Common myeloid progenitor, CD34-positive (primary cell): Measurements from ENCODE around the gene PCDH19.

Experiments
- CTCF ChIA-PET: fragments of 350-600 bp; sonication (Branson Sonifier 250); formaldehyde crosslinking; loops from one replicate; lab custom pipeline; 2021; ENCODE audit warnings: antibody characterized with exemption; lab: Charles Lee
- POLR2A ChIA-PET: fragments of 350-600 bp; sonication (Branson Sonifier 250); formaldehyde crosslinking; loops from one replicate; lab custom pipeline; 2021; ENCODE audit warnings: antibody characterized with exemption; lab: Charles Lee
- DNase-seq, 3 donors: peaks; one replicate each; pipeline versions ENCODE4 v3.0.0 to v3.0.0-alpha.2; 2013
- H3K27ac ChIP-seq, 2 experiments: 1 replicate in 1 of 2; 2 replicates in 1 of 2; pipeline ENCODE4 v1.7.0; 2013; ENCODE audit warnings: inconsistent platforms in 2 of 2, low read length in 2 of 2, mild to moderate bottlenecking in 2 of 2, low read depth in 1 of 2, moderate library complexity in 1 of 2; ENCODE audit not compliant: severe bottlenecking in 2 of 2, insufficient read depth in 1 of 2, poor library complexity in 1 of 2
- H3K27me3 ChIP-seq, 5 experiments: replicated peaks in 2 of 5; 1 replicate in 3 of 5; 2 replicates in 2 of 5; pipeline versions ENCODE4 v1.6.1 to v1.7.0; 2013; ENCODE audit warnings: low read length in 4 of 5, mild to moderate bottlenecking in 2 of 5, moderate library complexity in 2 of 5, inconsistent platforms in 1 of 5; ENCODE audit not compliant: insufficient read depth in 5 of 5, control insufficient read depth in 4 of 5
- H3K36me3 ChIP-seq, 4 experiments: 1 replicate in 2 of 4; 2 replicates in 2 of 4; pipeline versions ENCODE4 v1.6.1 to v1.7.0; 2013; ENCODE audit warnings: low read length in 3 of 4, control low read depth in 1 of 4, mild to moderate bottlenecking in 1 of 4; ENCODE audit not compliant: control insufficient read depth in 4 of 4, insufficient read depth in 4 of 4
- H3K4me1 ChIP-seq, 4 experiments: 1 replicate in 3 of 4; 2 replicates in 1 of 4; pipeline versions ENCODE4 v1.6.1 to v1.7.1; 2013; ENCODE audit warnings: low read length in 3 of 4, mild to moderate bottlenecking in 3 of 4, control low read depth in 1 of 4, inconsistent platforms in 1 of 4, moderate library complexity in 1 of 4; ENCODE audit not compliant: control insufficient read depth in 4 of 4, insufficient read depth in 4 of 4; ENCODE audit errors: control extremely low read depth in 1 of 4
- H3K4me3 ChIP-seq, 7 experiments: 1 replicate in 4 of 7; 2 replicates in 3 of 7; pipeline versions ENCODE4 v1.5.1 to v1.7.0; 2013; ENCODE audit warnings: mild to moderate bottlenecking in 7 of 7, low read length in 6 of 7, moderate library complexity in 6 of 7, inconsistent platforms in 2 of 7, low read depth in 2 of 7, control low read depth in 1 of 7; ENCODE audit not compliant: insufficient read depth in 4 of 7, control insufficient read depth in 1 of 7; ENCODE audit errors: extremely low read depth in 1 of 7
- H3K9me3 ChIP-seq, 5 experiments: 1 replicate in 4 of 5; 2 replicates in 1 of 5; pipeline versions ENCODE4 v1.6.1 to v1.7.1; 2013; ENCODE audit warnings: low read length in 4 of 5, mild to moderate bottlenecking in 2 of 5, inconsistent platforms in 1 of 5, low read depth in 1 of 5, moderate library complexity in 1 of 5; ENCODE audit not compliant: control insufficient read depth in 4 of 5, insufficient read depth in 2 of 5; ENCODE audit errors: control extremely low read depth in 1 of 5
- WGBS: methylation state at CpG from one replicate; pipeline ENCODE4 v1.1.5; 2013; ENCODE audit not compliant: insufficient coverage; 5-methylcytosine and 5-hydroxymethylcytosine counted together

The PCDH19 gene

GRCh38 chrX:100297728-100298127 is 112.3 kb downstream of the PCDH19 start:
- H3K36me3 ChIP-seq = no peaks in the 10 kb centered on the region
- no peak overlapping the region for H3K4me3 ChIP-seq
- no CpG with 5 or more reads among the region's 1 CpG for WGBS
- ChIA-PET CTCF (no interaction called here), POLR2A (no interaction called here)
- no peaks in the 10 kb centered on the region for H3K4me1 ChIP-seq
- no peak overlapping the region for H3K27ac ChIP-seq
- no peaks in the 10 kb centered on the region for H3K9me3 ChIP-seq
- H3K27me3 ChIP-seq = peaks cover 0 to 3% (median 0%) of the 10 kb centered on the region in 5 experiments
- DNase-seq = no peak

GRCh38 chrX:100296183-100296753 is 113.8 kb downstream of the PCDH19 start:
- 76% methylated on average over 21 of the region's 21 CpGs for WGBS
- DNase-seq = no peak
- CTCF ChIA-PET = no interaction called here

GRCh38 chrX:100294965-100295364 is 115.1 kb downstream of the PCDH19 start:
- Histone ChIP-seq H3K4me3 (no peak overlapping the region), H3K36me3 (no peaks in the 10 kb centered on the region), H3K27ac (no peak overlapping the region), H3K9me3 (no peaks in the 10 kb centered on the region), H3K27me3 (peaks cover 0 to 3% (median 0%) of the 10 kb centered on the region in 5 experiments), H3K4me1 (no peaks in the 10 kb centered on the region)
- no peak for DNase-seq
- 100% methylated on average over 1 of the region's 4 CpGs for WGBS
- ChIA-PET CTCF (no interaction called here), POLR2A (no interaction called here)

More at GRCh38 chrX:100296183-100296753, 113.8 kb downstream of the PCDH19 start:
- no peak overlapping the region for H3K4me3 ChIP-seq
- H3K9me3 ChIP-seq = no peaks in the 10 kb centered on the region
- H3K27ac ChIP-seq = no peak overlapping the region
- no peaks in the 10 kb centered on the region for H3K4me1 ChIP-seq
- H3K36me3 ChIP-seq = no peaks in the 10 kb centered on the region
- POLR2A ChIA-PET = no interaction called here
- H3K27me3 ChIP-seq = peaks cover 0 to 3% (median 0%) of the 10 kb centered on the region in 5 experiments

- no peak for DNase-seq
- Histone ChIP-seq H3K27me3 (peaks cover 0 to 3% (median 0%) of the 10 kb centered on the region in 5 experiments), H3K9me3 (no peaks in the 10 kb centered on the region), H3K27ac (no peak overlapping the region), H3K4me1 (no peaks in the 10 kb centered on the region), H3K4me3 (no peak overlapping the region), H3K36me3 (no peaks in the 10 kb centered on the region)
- ChIA-PET CTCF (no interaction called here), POLR2A (no interaction called here)
Observed at GRCh38 chrX:100289066-100289558, 121.0 kb downstream of the PCDH19 start.

- H3K4me1 ChIP-seq = no peaks in the 10 kb centered on the region
- DNase-seq = no peak
- no peaks in the 10 kb centered on the region for H3K9me3 ChIP-seq
- ChIA-PET CTCF (no interaction called here), POLR2A (no interaction called here)
- H3K4me3 ChIP-seq = no peak overlapping the region
- H3K27ac ChIP-seq = no peak overlapping the region
- 83% methylated on average over 1 of the region's 1 CpG for WGBS
- H3K27me3 ChIP-seq = no peaks in the 10 kb centered on the region
- H3K36me3 ChIP-seq = no peaks in the 10 kb centered on the region
Observed at GRCh38 chrX:100277231-100277630, 132.8 kb downstream of the PCDH19 start.

- POLR2A ChIA-PET = no interaction called here
- WGBS = 100% methylated on average over 1 of the region's 3 CpGs
Observed at GRCh38 chrX:100274916-100275315, 135.2 kb downstream of the PCDH19 start.

GRCh38 chrX:100265179-100265578 is 144.9 kb downstream of the PCDH19 start:
- no peak overlapping the region for H3K27ac ChIP-seq
- no peaks in the 10 kb centered on the region for H3K9me3 ChIP-seq
- POLR2A ChIA-PET = no interaction called here
- no peak for DNase-seq
- CTCF ChIA-PET = no interaction called here
- H3K27me3 ChIP-seq = no peaks in the 10 kb centered on the region
- H3K36me3 ChIP-seq = no peaks in the 10 kb centered on the region
- H3K4me3 ChIP-seq = no peak overlapping the region
- no peaks in the 10 kb centered on the region for H3K4me1 ChIP-seq

More at GRCh38 chrX:100274916-100275315, 135.2 kb downstream of the PCDH19 start:
- DNase-seq = no peak
- Histone ChIP-seq H3K4me1 (no peaks in the 10 kb centered on the region), H3K9me3 (no peaks in the 10 kb centered on the region), H3K27ac (no peak overlapping the region), H3K27me3 (no peaks in the 10 kb centered on the region), H3K4me3 (no peak overlapping the region), H3K36me3 (no peaks in the 10 kb centered on the region)
- CTCF ChIA-PET = no interaction called here
